Measurements from ENCODE around the gene CYP19A1.

The CYP19A1 gene

GRCh38 chr15:51172193-51172592 is 166.2 kb downstream of the CYP19A1 start:
- no peak for DNase-seq

- DNase-seq = no peak
Measured at GRCh38 chr15:51171634-51171932, 166.8 kb downstream of the CYP19A1 start.

GRCh38 chr15:51170882-51171633 is 167.3 kb downstream of the CYP19A1 start:
- no peak for DNase-seq

- DNase-seq = no peak
Measured at GRCh38 chr15:51168700-51169099, 169.7 kb downstream of the CYP19A1 start.

GRCh38 chr15:51163843-51164242 is 174.6 kb downstream of the CYP19A1 start:
- DNase-seq = no peak

GRCh38 chr15:51162865-51163762 is 175.3 kb downstream of the CYP19A1 start:
- DNase-seq = no peak

GRCh38 chr15:51161491-51162220 is 176.7 kb downstream of the CYP19A1 start:
- DNase-seq = no peak

GRCh38 chr15:51160484-51160883 is 177.9 kb downstream of the CYP19A1 start:
- DNase-seq = no peak

All from SHP77 treated with DMSO at 0.1 percent for 48 hours (cell line).